Measurements from ENCODE around the gene HAPLN3. TPM values are rescaled to one million over a fixed set of nuclear protein-coding genes. Genes with fewer than 3 reads are reported as not detected.

HAPLN3 gene
- total and polyA plus RNA-seq, 2 donors (not counting 1 experiment from before 2014, with no cell fraction given), result 7.5 to 16.3 TPM

DNA sequence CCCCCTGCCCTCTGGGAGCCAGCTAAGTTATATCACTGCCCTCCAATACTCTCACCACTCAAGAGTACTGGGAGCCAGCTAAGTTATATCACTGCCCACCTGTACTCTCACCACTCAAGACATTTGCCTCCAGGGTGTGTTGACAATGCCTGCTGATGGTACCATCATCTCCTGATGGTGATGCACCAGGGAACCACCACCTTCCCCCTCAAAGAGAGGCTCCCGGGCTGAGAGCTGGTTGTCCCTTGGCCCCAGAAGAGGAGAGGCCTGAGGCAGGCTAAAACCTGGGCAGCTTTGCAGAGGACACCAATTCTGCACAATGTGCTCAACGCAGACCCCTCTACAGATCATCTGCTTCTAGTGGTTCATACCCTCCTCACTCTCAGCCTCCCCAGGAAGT is 7.5 kb upstream of the HAPLN3 start:
- Histone ChIP-seq H3K9me3 (ENCODE audit: control extremely low read depth in 1 of 3, control insufficient read depth in 2 of 3, insufficient read depth in 1 of 3, low read length in 2 of 3) (no peaks in the 10 kb centered on the region), H3K4me2 (replicated peaks; ENCODE audit: low read depth, low read length, poor library complexity, severe bottlenecking) (no peak overlapping the region), H3K9ac (ENCODE audit: low read length) (no peak overlapping the region), H3K36me3 (replicated peaks in 1 of 2; ENCODE audit: control extremely low read depth in 1 of 2, control insufficient read depth in 1 of 2, extremely low read depth in 1 of 2, insufficient read depth in 2 of 2, low read length in 1 of 2) (no peaks in the 10 kb centered on the region), H4K20me1 (ENCODE audit: control insufficient read depth, insufficient read depth, low read length, poor library complexity, severe bottlenecking) (no peaks in the 10 kb centered on the region), H3K79me2 (ENCODE audit: control insufficient read depth, insufficient read depth, low read length) (no peaks in the 10 kb centered on the region), H2AFZ (ENCODE audit: insufficient read depth, low read depth, low read length, poor library complexity, severe bottlenecking) (no peak overlapping the region), H3K4me1 (ENCODE audit: control insufficient read depth in 2 of 2, insufficient read depth in 2 of 2, low read length in 2 of 2) (peaks cover 3 to 8% of the 10 kb centered on the region in 2 donors), H3K4me3 (ENCODE audit: control extremely low read depth in 1 of 5, extremely low read depth in 1 of 5, insufficient read depth in 1 of 5, low read depth in 2 of 5, low read length in 4 of 5) (no peak overlapping the region), H3K27ac (ENCODE audit: low read length in 2 of 2) (no peak overlapping the region), H3K27me3 (replicated peaks in 1 of 4; ENCODE audit: control extremely low read depth in 1 of 4, control insufficient read depth in 3 of 4, insufficient read depth in 4 of 4, low read length in 3 of 4) (no peaks in the 10 kb centered on the region)
- Mint-ChIP-seq H3K27ac (no peak overlapping the region), H3K4me1 (peaks cover 9% of the 10 kb centered on the region), H3K4me3 (no peak overlapping the region), H3K27me3 (no peaks in the 10 kb centered on the region), H3K9me3 (ENCODE audit: insufficient read depth) (no peaks in the 10 kb centered on the region)
- TF ChIP-seq EZH2 (IDR thresholded peaks at IDR 0.05; ENCODE audit: borderline replicate concordance, insufficient read depth, low read depth, low read length, poor library complexity, severe bottlenecking), result no peak
- TF ChIP-seq, protein P1, sequence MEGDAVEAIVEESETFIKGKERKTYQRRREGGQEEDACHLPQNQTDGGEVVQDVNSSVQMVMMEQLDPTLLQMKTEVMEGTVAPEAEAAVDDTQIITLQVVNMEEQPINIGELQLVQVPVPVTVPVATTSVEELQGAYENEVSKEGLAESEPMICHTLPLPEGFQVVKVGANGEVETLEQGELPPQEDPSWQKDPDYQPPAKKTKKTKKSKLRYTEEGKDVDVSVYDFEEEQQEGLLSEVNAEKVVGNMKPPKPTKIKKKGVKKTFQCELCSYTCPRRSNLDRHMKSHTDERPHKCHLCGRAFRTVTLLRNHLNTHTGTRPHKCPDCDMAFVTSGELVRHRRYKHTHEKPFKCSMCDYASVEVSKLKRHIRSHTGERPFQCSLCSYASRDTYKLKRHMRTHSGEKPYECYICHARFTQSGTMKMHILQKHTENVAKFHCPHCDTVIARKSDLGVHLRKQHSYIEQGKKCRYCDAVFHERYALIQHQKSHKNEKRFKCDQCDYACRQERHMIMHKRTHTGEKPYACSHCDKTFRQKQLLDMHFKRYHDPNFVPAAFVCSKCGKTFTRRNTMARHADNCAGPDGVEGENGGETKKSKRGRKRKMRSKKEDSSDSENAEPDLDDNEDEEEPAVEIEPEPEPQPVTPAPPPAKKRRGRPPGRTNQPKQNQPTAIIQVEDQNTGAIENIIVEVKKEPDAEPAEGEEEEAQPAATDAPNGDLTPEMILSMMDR (IDR thresholded peaks at IDR 0.05), result no peak
- POLR2A ChIA-PET, result no interaction called here
- no peak for ATAC-seq (ENCODE audit: low read depth)
- 100% methylated on average over 1 of the region's 2 CpGs for WGBS (ENCODE audit: insufficient coverage)
- intact Hi-C loops (cut with micrococcal nuclease), result no loop called here
- CTCF ChIA-PET, result interaction anchor here (0.8 to 6.3 kb wide), 11 partner anchors 9 to 278 kb away, joined by 3 to 75 read pairs (median 9); partner anchors contain the start of gene HAPLN3
- no peak for DNase-seq

GRCh38 chr15:88902221-88902835 is 7.0 kb upstream of the HAPLN3 start:
- intact Hi-C loops (cut with micrococcal nuclease), result no loop called here
- Histone ChIP-seq H3K27me3 (replicated peaks in 1 of 4; ENCODE audit: control extremely low read depth in 1 of 4, control insufficient read depth in 3 of 4, insufficient read depth in 4 of 4, low read length in 3 of 4) (no peaks in the 10 kb centered on the region), H3K9me3 (ENCODE audit: control extremely low read depth in 1 of 3, control insufficient read depth in 2 of 3, insufficient read depth in 1 of 3, low read length in 2 of 3) (no peaks in the 10 kb centered on the region), H3K4me3 (ENCODE audit: control extremely low read depth in 1 of 5, extremely low read depth in 1 of 5, insufficient read depth in 1 of 5, low read depth in 2 of 5, low read length in 4 of 5) (no peak overlapping the region), H3K27ac (ENCODE audit: low read length in 2 of 2) (no peak overlapping the region), H3K9ac (ENCODE audit: low read length) (no peak overlapping the region), H3K79me2 (ENCODE audit: control insufficient read depth, insufficient read depth, low read length) (no peaks in the 10 kb centered on the region), H3K36me3 (replicated peaks in 1 of 2; ENCODE audit: control extremely low read depth in 1 of 2, control insufficient read depth in 1 of 2, extremely low read depth in 1 of 2, insufficient read depth in 2 of 2, low read length in 1 of 2) (no peaks in the 10 kb centered on the region), H3K4me1 (ENCODE audit: control insufficient read depth in 2 of 2, insufficient read depth in 2 of 2, low read length in 2 of 2) (peaks cover 3 to 8% of the 10 kb centered on the region in 2 donors), H4K20me1 (ENCODE audit: control insufficient read depth, insufficient read depth, low read length, poor library complexity, severe bottlenecking) (no peaks in the 10 kb centered on the region), H2AFZ (ENCODE audit: insufficient read depth, low read depth, low read length, poor library complexity, severe bottlenecking) (no peak overlapping the region), H3K4me2 (replicated peaks; ENCODE audit: low read depth, low read length, poor library complexity, severe bottlenecking) (no peak overlapping the region)
- H3K27ac Mint-ChIP-seq, result no peak overlapping the region
- no peak for ATAC-seq (ENCODE audit: low read depth)
- POLR2A ChIA-PET, result no interaction called here
- 78% methylated on average over 3 of the region's 6 CpGs for WGBS (ENCODE audit: insufficient coverage)
- CTCF ChIA-PET, result interaction anchor here (0.8 to 6.3 kb wide), 9 partner anchors 9 to 278 kb away, joined by 3 to 75 read pairs (median 9); partner anchors contain the start of gene HAPLN3
- TF ChIP-seq, protein P1 (IDR thresholded peaks at IDR 0.05), result no peak
- no peak for TF ChIP-seq EZH2 (IDR thresholded peaks at IDR 0.05; ENCODE audit: borderline replicate concordance, insufficient read depth, low read depth, low read length, poor library complexity, severe bottlenecking)
- no peaks in the 10 kb centered on the region for H3K27me3 Mint-ChIP-seq
- H3K4me1 Mint-ChIP-seq, result peaks cover 9% of the 10 kb centered on the region
- no peak for DNase-seq
- H3K9me3 Mint-ChIP-seq (ENCODE audit: insufficient read depth), result no peaks in the 10 kb centered on the region
- no peak overlapping the region for H3K4me3 Mint-ChIP-seq

Measured in B cell (primary cell).